Fibroblast of lung (primary cell): ENCODE results near the gene CRLF2. TPM values are rescaled to one million over a fixed set of nuclear protein-coding genes. Genes with fewer than 3 reads are reported as not detected.
"Not testable (repeated sequence)": the region's sequence is repeated elsewhere in the genome, so short reads cannot be mapped to it uniquely, and the experiment has no call there.

Experiments used
- DNase-seq, 2 donors: peaks; one replicate each; pipeline versions ENCODE4 v3.0.0 to v3.0.0-alpha.2; 2010; ENCODE audit warnings: low read depth in 2 of 2
- H2AFZ ChIP-seq: 2 replicates; pipeline ENCODE4 v1.5.1; 2012; ENCODE audit warnings: low read length, control low read depth, inconsistent platforms
- H3K27ac ChIP-seq: 2 replicates; pipeline ENCODE4 v1.5.1; 2011; ENCODE audit warnings: low read length, control low read depth; ENCODE audit not compliant: insufficient read depth
- H3K27me3 ChIP-seq: 2 replicates; pipeline ENCODE4 v1.5.1; 2011; ENCODE audit warnings: mild to moderate bottlenecking, low read length; ENCODE audit not compliant: control insufficient read depth, insufficient read depth
- H3K36me3 ChIP-seq: 2 replicates; pipeline ENCODE4 v1.5.1; 2011; ENCODE audit warnings: low read length; ENCODE audit not compliant: control insufficient read depth, insufficient read depth
- H3K4me1 ChIP-seq: 2 replicates; pipeline ENCODE4 v1.5.1; 2011; ENCODE audit warnings: low read length; ENCODE audit not compliant: control insufficient read depth, insufficient read depth; ENCODE audit errors: extremely low read depth
- H3K4me2 ChIP-seq: 2 replicates; pipeline ENCODE4 v1.5.1; 2011; ENCODE audit warnings: low read length, control low read depth; ENCODE audit not compliant: insufficient read depth; ENCODE audit errors: extremely low read depth
- H3K4me3 ChIP-seq, 4 experiments: fragments of 200-600 bp in 1 of 4; sonication (generic) in 1 of 4; replicated peaks in 1 of 4; 2 replicates each; pipeline ENCODE4 v1.5.1; 2011 to 2016; ENCODE audit warnings: low read length in 4 of 4, low read depth in 3 of 4, mild to moderate bottlenecking in 3 of 4, control low read depth in 2 of 4, inconsistent platforms in 1 of 4, mixed read lengths in 1 of 4; ENCODE audit not compliant: insufficient read depth in 1 of 4; ENCODE audit errors: control extremely low read depth in 1 of 4
- H3K79me2 ChIP-seq: 2 replicates; pipeline ENCODE4 v1.5.1; 2012; ENCODE audit warnings: mild to moderate bottlenecking, low read length, inconsistent platforms; ENCODE audit not compliant: control insufficient read depth, insufficient read depth
- H3K9ac ChIP-seq: 2 replicates; pipeline ENCODE4 v1.5.1; 2011; ENCODE audit warnings: mild to moderate bottlenecking, low read length, control low read depth; ENCODE audit not compliant: insufficient read depth
- H3K9me3 ChIP-seq: 2 replicates; pipeline ENCODE4 v1.5.1; 2012; ENCODE audit warnings: low read depth, low read length; ENCODE audit not compliant: control insufficient read depth, insufficient read depth
- H4K20me1 ChIP-seq: 2 replicates; pipeline ENCODE4 v1.5.1; 2011; ENCODE audit warnings: low read length; ENCODE audit not compliant: control insufficient read depth, insufficient read depth; ENCODE audit errors: extremely low read depth
- CTCF ChIP-seq, 2 donors: IDR thresholded peaks in 1 of 2; conservative IDR thresholded peaks in 1 of 2; 1 replicate in 1 of 2; 2 replicates in 1 of 2; pipeline ENCODE4 v1.5.1; 2011 to 2012; ENCODE audit warnings: low read length in 2 of 2, control low read depth in 1 of 2, inconsistent platforms in 1 of 2, low read depth in 1 of 2, mild to moderate bottlenecking in 1 of 2
- EZH2 ChIP-seq: IDR thresholded peaks from 2 replicates; pipeline ENCODE4 v1.5.1; 2012; ENCODE audit warnings: low read length, control low read depth, mild to moderate bottlenecking; ENCODE audit errors: missing control alignments
- polyA plus RNA-seq, 2 donors: library from polyadenylated mRNA; depleted of rRNA in 1 of 2; stranded (reverse) in 1 of 2; unstranded in 1 of 2; fragments of >200 nt; gene quantifications; 2 replicates each; pipeline ENCODE4 v1.2.1, GENCODE V29; 2011 to 2012; ENCODE audit warnings: missing spikeins in 1 of 2
- total RNA-seq: library from RNA; depleted of rRNA; stranded (reverse); fragments of >200 nt; gene quantifications from 2 replicates; pipeline ENCODE4 v1.2.1, GENCODE V29; 2014

The CRLF2 gene
- total and polyA plus RNA-seq, 2 donors (not counting 1 experiment from before 2014, with no cell fraction given): not detected

DNA sequence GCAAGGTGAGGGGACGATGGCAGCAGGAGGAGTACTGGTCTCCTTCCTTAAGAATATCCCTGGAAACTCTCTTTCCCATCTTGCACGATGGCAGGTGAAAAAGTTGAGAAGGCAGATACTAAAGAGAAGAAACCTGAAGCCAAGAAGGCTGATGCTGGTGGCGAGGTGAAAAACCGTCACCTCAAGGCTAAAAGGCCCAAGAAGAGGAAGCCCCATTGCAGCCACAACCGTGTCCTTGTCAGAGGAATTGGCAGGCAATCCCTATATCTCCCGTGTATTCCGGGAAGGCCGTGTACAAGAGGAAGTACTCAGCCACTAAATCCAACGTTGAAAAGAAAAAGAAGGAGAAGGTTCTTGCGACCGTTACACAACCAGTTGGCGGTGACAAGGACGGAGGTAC lies 40.0 kb downstream of the CRLF2 start:
- Histone ChIP-seq H3K27ac (no peak overlapping the region), H3K79me2 (no peaks in the 10 kb centered on the region), H3K36me3 (no peaks in the 10 kb centered on the region), H2AFZ (no peak overlapping the region), H3K9me3 (no peaks in the 10 kb centered on the region), H3K4me1 (no peaks in the 10 kb centered on the region), H3K27me3 (no peaks in the 10 kb centered on the region), H3K4me3 (no peak overlapping the region), H3K9ac (no peak overlapping the region), H4K20me1 (no peaks in the 10 kb centered on the region), H3K4me2 (no peak overlapping the region)
- no peak for TF ChIP-seq EZH2
- TF ChIP-seq CTCF (conservative IDR thresholded peaks at IDR 0.05 in 1 of 2, IDR thresholded peaks at IDR 0.05 in 1 of 2; ENCODE audit: low read depth in 1 of 2, low read length in 2 of 2): no peak
- DNase-seq: no peak

DNA sequence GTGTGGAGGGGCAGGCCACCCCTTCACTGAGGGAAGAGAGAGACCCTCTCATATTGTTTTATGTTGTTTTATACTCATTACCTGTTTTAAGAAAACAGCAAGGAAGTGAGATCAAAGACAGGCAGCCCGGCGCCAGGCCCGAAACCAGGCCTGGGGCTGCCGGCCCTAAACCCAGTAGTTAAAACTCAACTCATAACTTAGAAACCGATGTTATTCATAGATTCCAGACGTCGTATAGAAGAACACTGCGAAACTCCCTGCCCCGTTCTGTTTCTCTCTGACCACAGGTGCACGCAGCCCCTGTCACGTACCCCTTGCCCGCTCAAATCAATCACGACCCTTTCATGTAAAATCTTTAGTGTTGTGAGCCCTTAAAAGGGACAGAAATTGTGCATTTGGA lies 40.5 kb downstream of the CRLF2 start:
- not testable (repeated sequence) for H4K20me1 ChIP-seq

DNA sequence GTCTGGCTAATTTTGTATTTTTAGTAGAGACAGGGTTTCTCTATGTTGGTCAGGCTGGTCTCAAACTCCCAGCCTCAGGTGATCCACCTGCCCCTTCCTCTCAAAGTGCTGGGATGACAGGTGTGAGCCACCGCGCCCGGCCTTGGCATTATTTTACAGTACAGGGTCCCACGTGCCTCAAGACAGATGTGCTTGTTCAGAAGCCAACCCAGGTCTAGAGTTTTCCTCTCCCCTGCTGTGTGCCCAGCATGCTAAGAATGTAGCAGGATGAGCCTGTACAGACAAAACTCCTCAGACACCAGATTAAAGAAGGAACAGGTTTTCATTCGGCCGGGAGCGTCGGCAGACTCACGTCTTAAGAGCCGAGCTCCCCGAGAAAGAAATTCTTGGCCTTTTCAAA lies 42.2 kb downstream of the CRLF2 start:
- Histone ChIP-seq H3K9me3 (no peaks in the 10 kb centered on the region), H4K20me1 (no peaks in the 10 kb centered on the region), H3K27me3 (no peaks in the 10 kb centered on the region), H3K4me1 (no peaks in the 10 kb centered on the region), H3K9ac (no peak overlapping the region), H2AFZ (no peak overlapping the region), H3K4me3 (no peak overlapping the region), H3K4me2 (no peak overlapping the region), H3K36me3 (no peaks in the 10 kb centered on the region), H3K79me2 (no peaks in the 10 kb centered on the region), H3K27ac (no peak overlapping the region)
- DNase-seq: no peak
- TF ChIP-seq EZH2 (no peak), CTCF (conservative IDR thresholded peaks at IDR 0.05 in 1 of 2, IDR thresholded peaks at IDR 0.05 in 1 of 2; ENCODE audit: low read depth in 1 of 2, low read length in 2 of 2) (no peak)

More for the DNA sequence above, 40.5 kb downstream of the CRLF2 start:
- not testable (repeated sequence) for H3K36me3 ChIP-seq, H3K9ac ChIP-seq, H3K9me3 ChIP-seq, H3K4me3 ChIP-seq, H2AFZ ChIP-seq, H3K79me2 ChIP-seq, H3K4me2 ChIP-seq, H3K27ac ChIP-seq, H3K27me3 ChIP-seq, H3K4me1 ChIP-seq, DNase-seq
